ENCODE results near the gene KAZN.

The KAZN gene

GRCh38 chr1:14803002-14803789, 204.7 kb downstream of the KAZN start:
- DNase-seq: no peak

GRCh38 chr1:14804626-14805025, 206.1 kb downstream of the KAZN start:
- no peak for DNase-seq

- DNase-seq: no peak
Observed at GRCh38 chr1:14806772-14807171, 208.3 kb downstream of the KAZN start.

GRCh38 chr1:14808768-14809167, 210.3 kb downstream of the KAZN start:
- no peak for DNase-seq

GRCh38 chr1:14809191-14809981, 210.9 kb downstream of the KAZN start:
- DNase-seq: no peak

GRCh38 chr1:14810595-14811361, 212.3 kb downstream of the KAZN start:
- DNase-seq: no peak

- DNase-seq: no peak
Observed at GRCh38 chr1:14811573-14811972, 213.1 kb downstream of the KAZN start.

GRCh38 chr1:14812189-14812588, 213.7 kb downstream of the KAZN start:
- DNase-seq: no peak

GRCh38 chr1:14815175-14815877, 216.8 kb downstream of the KAZN start:
- no peak for DNase-seq

GRCh38 chr1:14817223-14818170, 219.0 kb downstream of the KAZN start:
- DNase-seq: no peak

GRCh38 chr1:14820295-14821085, 222.0 kb downstream of the KAZN start:
- no peak for DNase-seq

GRCh38 chr1:14822493-14822892, 224.0 kb downstream of the KAZN start:
- DNase-seq: no peak

- DNase-seq: no peak
Observed at GRCh38 chr1:14822996-14823395, 224.5 kb downstream of the KAZN start.

- no peak for DNase-seq
Observed at GRCh38 chr1:14824314-14824915, 225.9 kb downstream of the KAZN start.

- DNase-seq: no peak
Observed at GRCh38 chr1:14825396-14825795, 226.9 kb downstream of the KAZN start.

- DNase-seq: no peak
Observed at GRCh38 chr1:14826172-14826636, 227.7 kb downstream of the KAZN start.

GRCh38 chr1:14826731-14827326, 228.3 kb downstream of the KAZN start:
- no peak for DNase-seq

GRCh38 chr1:14827870-14828269, 229.4 kb downstream of the KAZN start:
- no peak for DNase-seq

- no peak for DNase-seq
Observed at GRCh38 chr1:14828665-14829064, 230.2 kb downstream of the KAZN start.

GRCh38 chr1:14835725-14836124, 237.2 kb downstream of the KAZN start:
- DNase-seq: no peak

Measured in stimulated activated naive CD4-positive, alpha-beta T cell treated with Interleukin-2 at 50 U/mL for 16 hours (primary cell).